ENCODE results near the gene KSR2.

Gene KSR2

GRCh38 chr12:117885211-117885610, 83.6 kb downstream of the KSR2 start:
- H3K9me3 Mint-ChIP-seq: no peaks in the 10 kb centered on the region
- H3K4me1 Mint-ChIP-seq: no peaks in the 10 kb centered on the region
- DNase-seq: no peak
- H3K36me3 Mint-ChIP-seq (ENCODE audit: low read depth): no peaks in the 10 kb centered on the region
- H3K27me3 Mint-ChIP-seq (ENCODE audit: low read depth, poor library complexity): peaks cover 32% of the 10 kb centered on the region
- no peak overlapping the region for H3K4me3 Mint-ChIP-seq
- TF ChIP-seq CTCF (IDR thresholded peaks at IDR 0.05): no peak
- no peak overlapping the region for H3K27ac Mint-ChIP-seq

GRCh38 chr12:117884161-117884560, 84.6 kb downstream of the KSR2 start:
- H3K27ac Mint-ChIP-seq: no peak overlapping the region
- no peaks in the 10 kb centered on the region for H3K4me1 Mint-ChIP-seq
- H3K27me3 Mint-ChIP-seq (ENCODE audit: low read depth, poor library complexity): peaks cover 32% of the 10 kb centered on the region
- no peaks in the 10 kb centered on the region for H3K9me3 Mint-ChIP-seq
- no peak overlapping the region for H3K4me3 Mint-ChIP-seq
- no peaks in the 10 kb centered on the region for H3K36me3 Mint-ChIP-seq (ENCODE audit: low read depth)
- DNase-seq: no peak
- TF ChIP-seq CTCF (IDR thresholded peaks at IDR 0.05): no peak

GRCh38 chr12:117882603-117883184, 86.1 kb downstream of the KSR2 start:
- H3K36me3 Mint-ChIP-seq (ENCODE audit: low read depth): no peaks in the 10 kb centered on the region
- no peak for DNase-seq
- no peak for TF ChIP-seq CTCF (IDR thresholded peaks at IDR 0.05)
- H3K27ac Mint-ChIP-seq: no peak overlapping the region
- H3K4me1 Mint-ChIP-seq: peaks cover 5% of the 10 kb centered on the region
- H3K4me3 Mint-ChIP-seq: no peak overlapping the region
- H3K27me3 Mint-ChIP-seq (ENCODE audit: low read depth, poor library complexity): peaks cover 33% of the 10 kb centered on the region
- no peaks in the 10 kb centered on the region for H3K9me3 Mint-ChIP-seq

- TF ChIP-seq CTCF (IDR thresholded peaks at IDR 0.05): no peak
- Mint-ChIP-seq H3K27me3 (ENCODE audit: low read depth, poor library complexity) (peaks cover 33% of the 10 kb centered on the region), H3K9me3 (no peaks in the 10 kb centered on the region), H3K4me3 (no peak overlapping the region), H3K4me1 (peaks cover 6% of the 10 kb centered on the region), H3K27ac (no peak overlapping the region), H3K36me3 (ENCODE audit: low read depth) (no peaks in the 10 kb centered on the region)
- no peak for DNase-seq
These were observed 86.6 kb downstream of the KSR2 start for GRCh38 chr12:117882181-117882580.

GRCh38 chr12:117881517-117881916, 87.3 kb downstream of the KSR2 start:
- Mint-ChIP-seq H3K4me1 (peaks cover 6% of the 10 kb centered on the region), H3K27me3 (ENCODE audit: low read depth, poor library complexity) (peaks cover 33% of the 10 kb centered on the region), H3K27ac (no peak overlapping the region), H3K36me3 (ENCODE audit: low read depth) (no peaks in the 10 kb centered on the region), H3K4me3 (no peak overlapping the region), H3K9me3 (no peaks in the 10 kb centered on the region)
- TF ChIP-seq CTCF (IDR thresholded peaks at IDR 0.05): no peak
- no peak for DNase-seq

- peaks cover 22% of the 10 kb centered on the region for H3K4me1 Mint-ChIP-seq
- H3K9me3 Mint-ChIP-seq: no peaks in the 10 kb centered on the region
- no peak overlapping the region for H3K27ac Mint-ChIP-seq
- DNase-seq: no peak
- TF ChIP-seq CTCF (IDR thresholded peaks at IDR 0.05): no peak
- no peak overlapping the region for H3K4me3 Mint-ChIP-seq
- H3K36me3 Mint-ChIP-seq (ENCODE audit: low read depth): no peaks in the 10 kb centered on the region
- H3K27me3 Mint-ChIP-seq (ENCODE audit: low read depth, poor library complexity): peaks cover 27% of the 10 kb centered on the region
These were observed 90.2 kb downstream of the KSR2 start for GRCh38 chr12:117878605-117879004.
